ENCODE data around the gene NIF3L1. TPM values are rescaled to one million over a fixed set of nuclear protein-coding genes. Genes with fewer than 3 reads are reported as not detected.

Gene NIF3L1
- total and polyA plus RNA-seq, 9 of the 15 experiments (the other 6 are each of a cell fraction or from before 2014, with no cell fraction given) = 26.7 to 89.5 (median 45.6) TPM

DNA sequence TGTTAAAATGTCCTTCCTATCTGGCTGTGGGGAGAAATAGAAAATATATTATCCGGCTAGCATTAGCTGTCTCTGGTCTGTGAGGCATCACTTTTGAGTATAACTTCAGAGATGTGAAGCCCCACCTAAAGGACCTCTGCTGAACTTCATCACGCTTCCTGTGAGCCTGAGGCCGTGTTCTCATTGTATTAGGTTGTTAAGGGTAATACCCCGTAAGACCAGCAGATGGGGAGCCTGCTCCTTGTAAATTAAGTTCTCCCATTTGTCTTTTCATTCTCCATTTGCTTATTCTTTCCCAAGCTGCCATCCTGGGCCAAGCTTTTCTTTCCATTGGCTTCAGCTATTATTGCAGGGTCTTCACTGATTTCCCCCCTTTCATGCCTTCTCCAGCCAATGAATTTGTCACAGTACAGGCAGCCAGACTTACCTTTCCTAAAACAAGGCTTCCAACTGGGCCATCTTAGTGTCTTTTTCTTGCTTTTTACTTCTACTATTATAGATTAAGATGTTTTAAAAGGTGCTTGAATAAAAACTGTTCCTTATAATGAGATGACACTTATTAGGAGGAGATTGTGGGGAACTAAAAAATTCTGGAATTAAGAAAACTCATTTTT is 12.4 kb downstream of the NIF3L1 start (continued):
- TF ChIP-seq NR4A1 (CRISPR knock-in tag; IDR thresholded peaks at IDR 0.05) = no peak
- no peak for TF ChIP-seq NR4A1 (tag; IDR thresholded peaks at IDR 0.05)
- 0 out of 2 replicates have a peak, but pooled peaks have one; percentile 10 for TF ChIP-seq KLF16 (IDR thresholded peaks at IDR 0.05)
- no peak for TF ChIP-seq EP400 (IDR thresholded peaks at IDR 0.05)
- 0 out of 4 replicates have a peak, but pooled peaks of 1 of the 2 experiments have one; percentile 23 for TF ChIP-seq MNT (conservative IDR thresholded peaks at IDR 0.05)
- no peak for TF ChIP-seq KLF6 (CRISPR knock-in tag; IDR thresholded peaks at IDR 0.05; ENCODE audit: borderline replicate concordance)
- peak in 1 of 2 experiments; percentile 15; a peak in 1 of 4 replicates for TF ChIP-seq RCOR1 (IDR thresholded peaks at IDR 0.05; ENCODE audit: borderline replicate concordance in 1 of 2, low read depth in 2 of 2, low read length in 2 of 2)
- TF ChIP-seq CC2D1A (IDR thresholded peaks at IDR 0.05) = peak; percentile 51; the same call in 1 of the 2 replicates
- peak; percentile 22 for TF ChIP-seq E2F8 (IDR thresholded peaks at IDR 0.05; ENCODE audit: low read depth, partially characterized antibody)
- TF ChIP-seq GABPB2 (CRISPR knock-in tag; conservative IDR thresholded peaks at IDR 0.05) = no peak
- no peak for TF ChIP-seq RBFOX2 (IDR thresholded peaks at IDR 0.05; ENCODE audit: low read depth, low read length)
- TF ChIP-seq CREM (IDR thresholded peaks at IDR 0.05; ENCODE audit: low read depth) = peak; percentile 34; the same call in 1 of the 2 replicates
- TF ChIP-seq RAD21 (CRISPR knock-in tag; conservative IDR thresholded peaks at IDR 0.05 in 1 of 2, IDR thresholded peaks at IDR 0.05 in 1 of 2) = peak; percentile 71 to 76
- TF ChIP-seq, protein P1, sequence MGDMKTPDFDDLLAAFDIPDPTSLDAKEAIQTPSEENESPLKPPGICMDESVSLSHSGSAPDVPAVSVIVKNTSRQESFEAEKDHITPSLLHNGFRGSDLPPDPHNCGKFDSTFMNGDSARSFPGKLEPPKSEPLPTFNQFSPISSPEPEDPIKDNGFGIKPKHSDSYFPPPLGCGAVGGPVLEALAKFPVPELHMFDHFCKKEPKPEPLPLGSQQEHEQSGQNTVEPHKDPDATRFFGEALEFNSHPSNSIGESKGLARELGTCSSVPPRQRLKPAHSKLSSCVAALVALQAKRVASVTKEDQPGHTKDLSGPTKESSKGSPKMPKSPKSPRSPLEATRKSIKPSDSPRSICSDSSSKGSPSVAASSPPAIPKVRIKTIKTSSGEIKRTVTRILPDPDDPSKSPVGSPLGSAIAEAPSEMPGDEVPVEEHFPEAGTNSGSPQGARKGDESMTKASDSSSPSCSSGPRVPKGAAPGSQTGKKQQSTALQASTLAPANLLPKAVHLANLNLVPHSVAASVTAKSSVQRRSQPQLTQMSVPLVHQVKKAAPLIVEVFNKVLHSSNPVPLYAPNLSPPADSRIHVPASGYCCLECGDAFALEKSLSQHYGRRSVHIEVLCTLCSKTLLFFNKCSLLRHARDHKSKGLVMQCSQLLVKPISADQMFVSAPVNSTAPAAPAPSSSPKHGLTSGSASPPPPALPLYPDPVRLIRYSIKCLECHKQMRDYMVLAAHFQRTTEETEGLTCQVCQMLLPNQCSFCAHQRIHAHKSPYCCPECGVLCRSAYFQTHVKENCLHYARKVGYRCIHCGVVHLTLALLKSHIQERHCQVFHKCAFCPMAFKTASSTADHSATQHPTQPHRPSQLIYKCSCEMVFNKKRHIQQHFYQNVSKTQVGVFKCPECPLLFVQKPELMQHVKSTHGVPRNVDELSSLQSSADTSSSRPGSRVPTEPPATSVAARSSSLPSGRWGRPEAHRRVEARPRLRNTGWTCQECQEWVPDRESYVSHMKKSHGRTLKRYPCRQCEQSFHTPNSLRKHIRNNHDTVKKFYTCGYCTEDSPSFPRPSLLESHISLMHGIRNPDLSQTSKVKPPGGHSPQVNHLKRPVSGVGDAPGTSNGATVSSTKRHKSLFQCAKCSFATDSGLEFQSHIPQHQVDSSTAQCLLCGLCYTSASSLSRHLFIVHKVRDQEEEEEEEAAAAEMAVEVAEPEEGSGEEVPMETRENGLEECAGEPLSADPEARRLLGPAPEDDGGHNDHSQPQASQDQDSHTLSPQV (IDR thresholded peaks at IDR 0.05) = no peak
- no peak for TF ChIP-seq GTF2E2 (tag; IDR thresholded peaks at IDR 0.05)
- 0 out of 2 replicates have a peak, but pooled peaks have one; percentile 28 for TF ChIP-seq HMBOX1 (IDR thresholded peaks at IDR 0.05)
- peak; percentile 14; the same call in 1 of the 2 replicates for TF ChIP-seq RB1 (IDR thresholded peaks at IDR 0.05; ENCODE audit: low read depth)
- TF ChIP-seq ZNF707 (CRISPR knock-in tag; conservative IDR thresholded peaks at IDR 0.05) = no peak

Measured in K562 (cell line).